Measurements from ENCODE around the gene PSORS1C2. TPM values are rescaled to one million over a fixed set of nuclear protein-coding genes. Genes with fewer than 3 reads are reported as not detected.
"Not testable (repeated sequence)": the region's sequence is repeated elsewhere in the genome, so short reads cannot be mapped to it uniquely, and the experiment has no call there.

PSORS1C2 gene
- total RNA-seq, 1 donor from 2014 or later = 0.38 TPM

GRCh38 chr6:31170987-31171671 lies 32.3 kb upstream of the PSORS1C2 start:
- peaks cover 4% of the 10 kb centered on the region for H3K4me1 Mint-ChIP-seq (ENCODE audit: unreplicated experiment)
- no peak for TF ChIP-seq CTCF (IDR thresholded peaks at IDR 0.05; ENCODE audit: unreplicated experiment)

DNA sequence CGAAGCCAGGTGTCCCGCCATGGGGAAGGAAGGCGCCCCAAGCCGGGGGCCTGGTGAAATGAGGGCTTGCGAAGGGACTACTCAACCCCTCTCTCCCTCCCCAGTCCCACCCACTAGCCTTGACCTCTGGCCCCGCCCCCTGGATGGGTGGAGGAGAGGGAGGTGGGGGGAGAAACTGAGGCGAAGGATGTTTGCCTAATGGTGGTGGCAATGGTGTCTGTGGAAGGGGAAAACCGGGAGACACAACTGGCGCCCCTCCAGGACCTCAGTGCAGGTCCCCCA lies 31.7 kb upstream of the PSORS1C2 start, which contains the start of gene POU5F1:
POU5F1 (minus strand) TSS at position 83 of the 282 bp plus-strand sequence; CDS start at position 21, 62 bp downstream.
- no peak within 1 kb of the TSS for H3K27ac Mint-ChIP-seq (ENCODE audit: unreplicated experiment)
- no peak for TF ChIP-seq CTCF (IDR thresholded peaks at IDR 0.05; ENCODE audit: unreplicated experiment)
- H3K4me3 Mint-ChIP-seq (ENCODE audit: unreplicated experiment) = no peak within 1 kb of the TSS
- no peak for DNase-seq (ENCODE audit: low spot score)
- no peaks in the 10 kb centered on the region for H3K9me3 Mint-ChIP-seq (ENCODE audit: unreplicated experiment)
- peaks cover 4% of the 10 kb centered on the region for H3K36me3 Mint-ChIP-seq (ENCODE audit: low read depth, unreplicated experiment)
- peaks cover 7% of the 10 kb centered on the region for H3K27me3 Mint-ChIP-seq (ENCODE audit: unreplicated experiment)
- H3K4me1 Mint-ChIP-seq (ENCODE audit: unreplicated experiment) = peaks cover 4% of the 10 kb centered on the region

More at GRCh38 chr6:31170987-31171671, 32.3 kb upstream of the PSORS1C2 start:
- Mint-ChIP-seq H3K9me3 (ENCODE audit: unreplicated experiment) (no peaks in the 10 kb centered on the region), H3K27ac (ENCODE audit: unreplicated experiment) (no peak overlapping the region), H3K27me3 (ENCODE audit: unreplicated experiment) (peaks cover 7% of the 10 kb centered on the region), H3K4me3 (ENCODE audit: unreplicated experiment) (no peak overlapping the region), H3K36me3 (ENCODE audit: low read depth, unreplicated experiment) (peaks cover 4% of the 10 kb centered on the region)
- DNase-seq (ENCODE audit: low spot score) = no peak

DNA sequence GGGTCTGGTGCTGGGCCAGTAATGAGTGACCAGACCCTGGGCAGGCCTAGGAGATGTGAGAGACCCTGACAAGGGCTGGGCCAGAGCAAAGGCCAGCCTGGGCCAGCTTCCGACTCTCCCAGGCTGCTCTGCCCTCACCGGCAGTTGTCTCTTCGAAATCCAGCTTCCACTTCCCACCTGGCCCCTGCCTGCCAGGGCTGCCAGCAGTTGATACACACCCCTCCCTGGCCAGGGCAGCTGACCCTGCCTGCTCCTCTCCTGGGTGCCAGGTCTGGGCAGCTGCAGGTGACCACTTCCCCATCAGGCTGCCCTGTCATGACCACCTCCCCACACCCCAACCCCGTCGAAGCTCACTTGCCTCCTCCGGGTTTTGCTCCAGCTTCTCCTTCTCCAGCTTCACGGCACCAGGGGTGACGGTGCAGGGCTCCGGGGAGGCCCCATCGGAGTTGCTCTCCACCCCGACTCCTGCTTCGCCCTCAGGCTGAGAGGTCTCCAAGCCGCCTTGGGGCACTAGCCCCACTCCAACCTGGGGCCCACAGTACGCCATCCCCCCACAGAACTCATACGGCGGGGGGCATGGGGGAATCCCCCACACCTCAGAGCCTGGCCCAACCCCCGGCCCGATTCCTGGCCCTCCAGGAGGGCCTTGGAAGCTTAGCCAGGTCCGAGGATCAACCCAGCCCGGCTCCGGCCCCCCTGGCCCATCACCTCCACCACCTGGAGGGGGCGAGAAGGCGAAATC lies 31.2 kb upstream of the PSORS1C2 start:
- not testable (repeated sequence) for H3K27ac Mint-ChIP-seq (ENCODE audit: unreplicated experiment); H3K4me3 Mint-ChIP-seq (ENCODE audit: unreplicated experiment); H3K4me1 Mint-ChIP-seq (ENCODE audit: unreplicated experiment); H3K27me3 Mint-ChIP-seq (ENCODE audit: unreplicated experiment); H3K9me3 Mint-ChIP-seq (ENCODE audit: unreplicated experiment); DNase-seq (ENCODE audit: low spot score); H3K36me3 Mint-ChIP-seq (ENCODE audit: low read depth, unreplicated experiment)

DNA sequence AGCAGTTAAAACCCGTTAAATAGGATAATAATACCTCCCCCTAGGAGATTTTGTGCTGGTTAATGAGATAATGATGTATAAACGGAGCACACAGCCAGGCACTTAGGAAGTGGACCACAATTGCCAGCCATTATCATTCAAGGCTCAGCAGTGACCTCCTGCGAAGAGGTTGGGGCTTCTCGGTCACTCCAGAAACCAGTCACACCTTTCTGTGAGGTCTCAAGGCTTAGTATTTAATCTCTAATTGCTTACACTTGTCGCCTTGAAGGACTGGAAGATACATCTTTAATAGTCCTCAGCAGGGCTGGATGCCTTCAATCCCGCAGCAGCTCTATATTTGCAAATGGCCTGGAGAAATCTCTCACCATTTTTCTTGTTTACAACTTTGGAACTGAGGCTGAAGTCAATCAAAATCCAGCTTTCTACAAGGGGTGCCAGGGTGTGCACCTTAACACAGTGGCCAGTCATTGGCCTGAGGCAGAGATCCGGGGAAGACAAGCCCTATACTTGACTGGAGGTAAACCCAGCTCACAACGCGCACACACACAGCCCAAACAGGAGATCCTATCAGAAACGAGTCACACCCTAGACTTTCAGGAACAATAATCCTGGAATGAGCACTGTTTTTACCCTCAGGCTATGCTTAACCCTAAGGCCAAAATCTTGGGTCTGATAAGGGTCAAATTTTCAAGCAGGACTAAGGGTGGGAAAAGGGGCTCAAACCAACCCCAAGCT lies 30.4 kb upstream of the PSORS1C2 start:
- H3K9me3 Mint-ChIP-seq (ENCODE audit: unreplicated experiment) = no peaks in the 10 kb centered on the region
- peaks cover 4% of the 10 kb centered on the region for H3K4me1 Mint-ChIP-seq (ENCODE audit: unreplicated experiment)
- H3K4me3 Mint-ChIP-seq (ENCODE audit: unreplicated experiment) = no peak overlapping the region
- no peak for TF ChIP-seq CTCF (IDR thresholded peaks at IDR 0.05; ENCODE audit: unreplicated experiment)
- H3K27me3 Mint-ChIP-seq (ENCODE audit: unreplicated experiment) = peaks cover 7% of the 10 kb centered on the region
- H3K36me3 Mint-ChIP-seq (ENCODE audit: low read depth, unreplicated experiment) = peaks cover 4% of the 10 kb centered on the region
- DNase-seq (ENCODE audit: low spot score) = no peak
- no peak overlapping the region for H3K27ac Mint-ChIP-seq (ENCODE audit: unreplicated experiment)

DNA sequence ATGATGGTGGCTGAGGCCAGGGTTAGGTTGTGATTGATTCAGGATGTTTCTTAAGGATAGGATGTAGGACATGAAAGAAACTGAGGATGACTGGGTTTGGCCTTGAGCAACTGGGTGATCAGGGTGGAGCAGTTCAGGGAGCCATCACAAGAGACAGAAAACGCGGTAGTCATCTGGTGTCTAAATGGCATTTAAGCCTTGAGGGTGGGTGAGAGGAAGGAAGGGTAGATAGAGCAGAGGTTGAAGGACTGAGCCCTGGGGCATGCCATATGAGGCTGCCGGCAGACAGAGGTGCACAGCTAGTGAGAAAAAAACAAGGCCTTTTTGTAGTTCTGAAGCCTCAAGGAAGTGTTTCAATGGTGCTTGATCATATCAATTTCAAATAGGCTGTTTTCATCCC lies 29.7 kb upstream of the PSORS1C2 start:
- H3K9me3 Mint-ChIP-seq (ENCODE audit: unreplicated experiment) = no peaks in the 10 kb centered on the region
- H3K4me3 Mint-ChIP-seq (ENCODE audit: unreplicated experiment) = no peak overlapping the region
- peaks cover 4% of the 10 kb centered on the region for H3K36me3 Mint-ChIP-seq (ENCODE audit: low read depth, unreplicated experiment)
- H3K27me3 Mint-ChIP-seq (ENCODE audit: unreplicated experiment) = peaks cover 7% of the 10 kb centered on the region
- DNase-seq (ENCODE audit: low spot score) = no peak
- no peak for TF ChIP-seq CTCF (IDR thresholded peaks at IDR 0.05; ENCODE audit: unreplicated experiment)
- peaks cover 4% of the 10 kb centered on the region for H3K4me1 Mint-ChIP-seq (ENCODE audit: unreplicated experiment)
- H3K27ac Mint-ChIP-seq (ENCODE audit: unreplicated experiment) = no peak overlapping the region

Measured in endothelial cell (in vitro differentiated cells).